ENCODE measurements around the gene SGPP2. TPM values are rescaled to one million over a fixed set of nuclear protein-coding genes. Genes with fewer than 3 reads are reported as not detected.

Gene SGPP2
- total and polyA plus RNA-seq, 2 of the 4 experiments (the other 2 are of a cell fraction) = not detected

DNA sequence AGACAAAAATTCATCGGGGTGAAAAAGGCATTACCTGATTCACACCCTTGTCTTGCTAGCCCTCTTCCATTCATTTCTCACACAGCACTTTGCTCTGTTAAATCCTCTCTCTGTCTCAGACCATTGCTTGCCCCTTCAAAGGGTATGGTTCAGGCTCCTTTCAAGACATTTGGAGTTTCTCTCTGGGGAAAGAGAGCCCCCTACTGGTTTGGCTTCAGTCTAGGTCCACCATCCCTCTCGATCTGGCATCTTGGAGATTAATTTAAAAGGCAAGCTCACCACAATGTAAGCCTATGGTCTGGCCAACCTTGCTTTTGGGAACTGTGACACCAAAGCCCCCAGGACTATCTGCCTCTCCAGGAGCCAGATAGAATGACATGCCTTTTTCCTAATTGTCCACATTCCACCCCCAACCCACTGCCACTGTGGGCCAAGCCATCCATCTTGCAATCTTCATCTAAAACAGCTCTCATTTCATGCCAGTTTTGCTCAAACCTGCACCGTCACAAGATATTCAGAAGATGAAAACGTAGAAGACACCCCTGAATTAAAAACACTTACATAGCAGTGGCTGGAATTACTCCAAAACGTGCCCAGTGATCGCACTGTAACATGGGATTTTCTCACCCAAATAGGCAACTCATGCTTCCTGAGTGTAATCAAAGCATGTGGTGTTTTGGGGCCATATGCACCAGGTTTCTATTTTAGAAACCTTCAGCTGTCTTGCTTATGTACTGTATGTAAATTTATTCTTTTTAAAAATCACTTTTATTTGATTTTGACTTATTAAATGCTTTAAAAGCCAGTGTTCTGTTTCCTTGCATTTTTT, 137.7 kb downstream of the SGPP2 start (continued):
- TF ChIP-seq, protein P1, sequence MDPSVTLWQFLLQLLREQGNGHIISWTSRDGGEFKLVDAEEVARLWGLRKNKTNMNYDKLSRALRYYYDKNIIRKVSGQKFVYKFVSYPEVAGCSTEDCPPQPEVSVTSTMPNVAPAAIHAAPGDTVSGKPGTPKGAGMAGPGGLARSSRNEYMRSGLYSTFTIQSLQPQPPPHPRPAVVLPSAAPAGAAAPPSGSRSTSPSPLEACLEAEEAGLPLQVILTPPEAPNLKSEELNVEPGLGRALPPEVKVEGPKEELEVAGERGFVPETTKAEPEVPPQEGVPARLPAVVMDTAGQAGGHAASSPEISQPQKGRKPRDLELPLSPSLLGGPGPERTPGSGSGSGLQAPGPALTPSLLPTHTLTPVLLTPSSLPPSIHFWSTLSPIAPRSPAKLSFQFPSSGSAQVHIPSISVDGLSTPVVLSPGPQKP (IDR thresholded peaks at IDR 0.05; ENCODE audit: borderline replicate concordance, low read depth, low read length) = no peak

GRCh38 chr2:222563106-222563718, 138.9 kb downstream of the SGPP2 start:
- no peaks in the 10 kb centered on the region for H3K27me3 ChIP-seq (ENCODE audit: control insufficient read depth, insufficient read depth, low read length)
- no peak overlapping the region for H2BK15ac ChIP-seq (ENCODE audit: low read depth, low read length)
- no TSS peak for BruUV-seq (replicated peaks)
- H3K9ac ChIP-seq (ENCODE audit: low read depth, low read length) = no peak overlapping the region
- no peak overlapping the region for H3K4ac ChIP-seq (ENCODE audit: low read depth, low read length)
- no peak overlapping the region for H2AFZ ChIP-seq (replicated peaks; ENCODE audit: low read length, poor library complexity)
- ATAC-seq (ENCODE audit: low read depth) = no peak
- no peak for DNase-seq
- H2AK5ac ChIP-seq (ENCODE audit: low read depth, low read length) = no peak overlapping the region
- in situ Hi-C loops (cut with MboI; ENCODE audit: low sequenced_read_pairs) (no loop called here), intact Hi-C loops (cut with micrococcal nuclease) (no loop called here), dilution Hi-C loops (cut with HindIII; ENCODE audit: low sequenced_read_pairs, unreplicated experiment) (no loop called here)
- no peaks in the 10 kb centered on the region for H3K4me1 ChIP-seq (ENCODE audit: control insufficient read depth, insufficient read depth, low read length)
- H2BK5ac ChIP-seq (ENCODE audit: low read depth, low read length, poor library complexity, severe bottlenecking) = no peak overlapping the region
- no peak overlapping the region for H3K4me3 ChIP-seq (ENCODE audit: insufficient read depth, low read depth, low read length)
- no peak overlapping the region for H4K5ac ChIP-seq (ENCODE audit: low read depth, low read length)
- H3K9me1 ChIP-seq (ENCODE audit: insufficient read depth, low read length) = no peaks in the 10 kb centered on the region; the same call in 1 of the 2 replicates
- H3K23ac ChIP-seq (ENCODE audit: low read depth, low read length) = no peak overlapping the region
- H3K79me1 ChIP-seq (ENCODE audit: low read depth in 1 of 2, low read length in 2 of 2) = no peaks in the 10 kb centered on the region
- H3K36me3 ChIP-seq (ENCODE audit: control insufficient read depth, insufficient read depth, low read length) = peaks cover 2% of the 10 kb centered on the region; the same call in 1 of the 2 replicates
- 50% methylated on average over 2 of the region's 11 CpGs; no CpG with 5 or more reads in 1 of the 2 experiments for WGBS, 2 experiments (ENCODE audit: extremely low coverage in 2 of 2, insufficient read length in 1 of 2)
- no peaks in the 10 kb centered on the region for H3K9me3 ChIP-seq (ENCODE audit: control insufficient read depth, insufficient read depth, low read length)
- H3K18ac ChIP-seq (ENCODE audit: low read depth, low read length) = no peak overlapping the region
- H4K91ac ChIP-seq (ENCODE audit: insufficient read depth, low read depth, low read length) = no peak overlapping the region
- ChIA-PET POLR2A (ENCODE audit: unreplicated experiment) (no interaction called here), CTCF (no interaction called here)
- H3K14ac ChIP-seq (replicated peaks; ENCODE audit: low read depth, low read length) = no peak overlapping the region
- H2BK20ac ChIP-seq (ENCODE audit: low read depth, low read length) = no peak overlapping the region
- no peak overlapping the region for H3K27ac ChIP-seq (ENCODE audit: insufficient read depth, low read length)
- H3K56ac ChIP-seq (ENCODE audit: extremely low read depth, insufficient read depth, low read length) = no peak overlapping the region
- no peaks in the 10 kb centered on the region for H4K20me1 ChIP-seq (ENCODE audit: insufficient read depth, low read length)
- H3K4me2 ChIP-seq (ENCODE audit: low read depth, low read length) = no peak overlapping the region
- H4K8ac ChIP-seq (ENCODE audit: low read depth in 2 of 2, low read length in 2 of 2) = no peak overlapping the region
- H2AK9ac ChIP-seq (replicated peaks; ENCODE audit: low read depth, low read length, poor library complexity) = no peak overlapping the region
- H2BK120ac ChIP-seq (ENCODE audit: low read depth, low read length) = no peak overlapping the region
- TF ChIP-seq FOS (IDR thresholded peaks at IDR 0.05; ENCODE audit: low read depth, low read length) (no peak), MAZ (IDR thresholded peaks at IDR 0.05; ENCODE audit: borderline replicate concordance, low read depth, low read length) (no peak), NFE2L2 (IDR thresholded peaks at IDR 0.05; ENCODE audit: low read depth, low read length) (no peak), MXI1 (IDR thresholded peaks at IDR 0.05; ENCODE audit: borderline replicate concordance, low read depth, low read length) (no peak), RFX5 (IDR thresholded peaks at IDR 0.05; ENCODE audit: low read depth, low read length) (no peak), RAD21 (IDR thresholded peaks at IDR 0.05; ENCODE audit: low read length) (no peak), USF2 (IDR thresholded peaks at IDR 0.05; ENCODE audit: low read depth, low read length) (no peak), SMC3 (IDR thresholded peaks at IDR 0.05; ENCODE audit: low read depth, low read length) (no peak), MAFK (IDR thresholded peaks at IDR 0.05; ENCODE audit: low read depth, low read length) (no peak), CHD1 (IDR thresholded peaks at IDR 0.05; ENCODE audit: low read depth, low read length) (no peak)
- TF ChIP-seq, protein P2, sequence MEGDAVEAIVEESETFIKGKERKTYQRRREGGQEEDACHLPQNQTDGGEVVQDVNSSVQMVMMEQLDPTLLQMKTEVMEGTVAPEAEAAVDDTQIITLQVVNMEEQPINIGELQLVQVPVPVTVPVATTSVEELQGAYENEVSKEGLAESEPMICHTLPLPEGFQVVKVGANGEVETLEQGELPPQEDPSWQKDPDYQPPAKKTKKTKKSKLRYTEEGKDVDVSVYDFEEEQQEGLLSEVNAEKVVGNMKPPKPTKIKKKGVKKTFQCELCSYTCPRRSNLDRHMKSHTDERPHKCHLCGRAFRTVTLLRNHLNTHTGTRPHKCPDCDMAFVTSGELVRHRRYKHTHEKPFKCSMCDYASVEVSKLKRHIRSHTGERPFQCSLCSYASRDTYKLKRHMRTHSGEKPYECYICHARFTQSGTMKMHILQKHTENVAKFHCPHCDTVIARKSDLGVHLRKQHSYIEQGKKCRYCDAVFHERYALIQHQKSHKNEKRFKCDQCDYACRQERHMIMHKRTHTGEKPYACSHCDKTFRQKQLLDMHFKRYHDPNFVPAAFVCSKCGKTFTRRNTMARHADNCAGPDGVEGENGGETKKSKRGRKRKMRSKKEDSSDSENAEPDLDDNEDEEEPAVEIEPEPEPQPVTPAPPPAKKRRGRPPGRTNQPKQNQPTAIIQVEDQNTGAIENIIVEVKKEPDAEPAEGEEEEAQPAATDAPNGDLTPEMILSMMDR (conservative IDR thresholded peaks at IDR 0.05; ENCODE audit: low read depth, low read length) = no peak

Measured in IMR-90 (cell line).